ENCODE data around the gene FOXB1. TPM values are rescaled to one million over a fixed set of nuclear protein-coding genes. Genes with fewer than 3 reads are reported as not detected.

FOXB1 gene
- total and polyA plus RNA-seq, 8 donors = not detected

- TF ChIP-seq POLR2AphosphoS5 (IDR thresholded peaks at IDR 0.05) (no peak), POLR2A (IDR thresholded peaks at IDR 0.05) (no peak), CTCF (IDR thresholded peaks at IDR 0.05) (no peak), EP300 (IDR thresholded peaks at IDR 0.05) (no peak)
- intact Hi-C loops (cut with DNase I; ENCODE audit: low total_unique reads) = no loop called here
- no peak for DNase-seq
- no peak overlapping the region for H3K4me3 ChIP-seq
- no peak overlapping the region for H3K27ac ChIP-seq
- no peaks in the 10 kb centered on the region for H3K36me3 ChIP-seq
- no peaks in the 10 kb centered on the region for H3K27me3 ChIP-seq
- no peaks in the 10 kb centered on the region for H3K4me1 ChIP-seq
- peaks cover 3 to 13% (median 8%) of the 10 kb centered on the region in 4 donors for H3K9me3 ChIP-seq
- WGBS, 5 donors = 90 to 97% (median 92%) methylated on average over 1 of the region's 1 CpG
Measured at GRCh38 chr15:60049948-60050347, 45.8 kb downstream of the FOXB1 start.

- Histone ChIP-seq H3K27ac (no peak overlapping the region), H3K36me3 (no peaks in the 10 kb centered on the region), H3K4me3 (no peak overlapping the region), H3K9me3 (peaks cover 3 to 13% (median 8%) of the 10 kb centered on the region in 4 donors), H3K4me1 (no peaks in the 10 kb centered on the region), H3K27me3 (peaks cover 0 to 9% (median 0%) of the 10 kb centered on the region in 3 donors)
- WGBS, 5 donors = 82 to 92% (median 89%) methylated on average over 2 of the region's 2 CpGs
- intact Hi-C loops (cut with DNase I; ENCODE audit: low total_unique reads) = no loop called here
- no peak for TF ChIP-seq POLR2A (IDR thresholded peaks at IDR 0.05)
- no peak for TF ChIP-seq POLR2AphosphoS5 (IDR thresholded peaks at IDR 0.05)
- TF ChIP-seq EP300 (IDR thresholded peaks at IDR 0.05) = no peak
- TF ChIP-seq CTCF (IDR thresholded peaks at IDR 0.05) = no peak
- DNase-seq = no peak
Measured at GRCh38 chr15:60052796-60053195, 48.7 kb downstream of the FOXB1 start.

- intact Hi-C loops (cut with DNase I; ENCODE audit: low total_unique reads) = no loop called here
- H3K27ac ChIP-seq = no peak overlapping the region
- 88 to 94% (median 90%) methylated on average over 2 of the region's 2 CpGs for WGBS, 5 donors
Measured at GRCh38 chr15:60054472-60054871, 50.4 kb downstream of the FOXB1 start.

More at GRCh38 chr15:60054472-60054871, 50.4 kb downstream of the FOXB1 start:
- H3K4me1 ChIP-seq = no peaks in the 10 kb centered on the region
- no peak for DNase-seq
- TF ChIP-seq POLR2AphosphoS5 (IDR thresholded peaks at IDR 0.05) = no peak
- no peak for TF ChIP-seq EP300 (IDR thresholded peaks at IDR 0.05)
- no peak for TF ChIP-seq POLR2A (IDR thresholded peaks at IDR 0.05)
- no peak for TF ChIP-seq CTCF (IDR thresholded peaks at IDR 0.05)
- H3K9me3 ChIP-seq = peaks cover 3 to 13% (median 8%) of the 10 kb centered on the region in 4 donors
- no peaks in the 10 kb centered on the region for H3K36me3 ChIP-seq
- H3K4me3 ChIP-seq = no peak overlapping the region
- peaks cover 0 to 9% (median 0%) of the 10 kb centered on the region in 3 donors for H3K27me3 ChIP-seq

Data from stomach (tissue), 9 donors.